Cardiac fibroblast (primary cell): ENCODE measurements around the gene SPINK6.

Experiments
- DNase-seq, 2 donors: peaks; one replicate each; pipeline versions ENCODE4 v3.0.0 to v3.0.0-alpha.2; 2010; ENCODE audit warnings: low read depth in 2 of 2
- H3K4me3 ChIP-seq, 2 donors: replicated peaks in 1 of 2; 1 replicate in 1 of 2; 2 replicates in 1 of 2; pipeline ENCODE4 v1.5.1; 2011; ENCODE audit warnings: low read depth in 2 of 2, low read length in 2 of 2, mild to moderate bottlenecking in 2 of 2, moderate library complexity in 1 of 2
- TF ChIP-seq, protein P1 (sequence below): IDR thresholded peaks from one replicate; pipeline ENCODE4 v1.5.1; 2011; ENCODE audit warnings: low read depth, mild to moderate bottlenecking, low read length, inconsistent platforms

SPINK6 gene

GRCh38 chr5:148193202-148193601 lies 9.6 kb upstream of the SPINK6 start:
- no peak for DNase-seq
- TF ChIP-seq, protein P1, sequence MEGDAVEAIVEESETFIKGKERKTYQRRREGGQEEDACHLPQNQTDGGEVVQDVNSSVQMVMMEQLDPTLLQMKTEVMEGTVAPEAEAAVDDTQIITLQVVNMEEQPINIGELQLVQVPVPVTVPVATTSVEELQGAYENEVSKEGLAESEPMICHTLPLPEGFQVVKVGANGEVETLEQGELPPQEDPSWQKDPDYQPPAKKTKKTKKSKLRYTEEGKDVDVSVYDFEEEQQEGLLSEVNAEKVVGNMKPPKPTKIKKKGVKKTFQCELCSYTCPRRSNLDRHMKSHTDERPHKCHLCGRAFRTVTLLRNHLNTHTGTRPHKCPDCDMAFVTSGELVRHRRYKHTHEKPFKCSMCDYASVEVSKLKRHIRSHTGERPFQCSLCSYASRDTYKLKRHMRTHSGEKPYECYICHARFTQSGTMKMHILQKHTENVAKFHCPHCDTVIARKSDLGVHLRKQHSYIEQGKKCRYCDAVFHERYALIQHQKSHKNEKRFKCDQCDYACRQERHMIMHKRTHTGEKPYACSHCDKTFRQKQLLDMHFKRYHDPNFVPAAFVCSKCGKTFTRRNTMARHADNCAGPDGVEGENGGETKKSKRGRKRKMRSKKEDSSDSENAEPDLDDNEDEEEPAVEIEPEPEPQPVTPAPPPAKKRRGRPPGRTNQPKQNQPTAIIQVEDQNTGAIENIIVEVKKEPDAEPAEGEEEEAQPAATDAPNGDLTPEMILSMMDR: no peak
- H3K4me3 ChIP-seq: no peak overlapping the region

GRCh38 chr5:148201151-148201550 lies 1.7 kb upstream of the SPINK6 start:
- TF ChIP-seq, protein P1: no peak
- H3K4me3 ChIP-seq: no peak overlapping the region
- DNase-seq: no peak

- peak in 1 of 2 donors; percentile 62 for DNase-seq
- TF ChIP-seq, protein P1: no peak
- no peak overlapping the region for H3K4me3 ChIP-seq
These were observed 2.4 kb downstream of the SPINK6 start for GRCh38 chr5:148205044-148205806.

- no peak for DNase-seq
- TF ChIP-seq, protein P1: no peak
- H3K4me3 ChIP-seq: no peak overlapping the region
These were observed 3.0 kb downstream of the SPINK6 start for GRCh38 chr5:148205865-148206264.

DNA sequence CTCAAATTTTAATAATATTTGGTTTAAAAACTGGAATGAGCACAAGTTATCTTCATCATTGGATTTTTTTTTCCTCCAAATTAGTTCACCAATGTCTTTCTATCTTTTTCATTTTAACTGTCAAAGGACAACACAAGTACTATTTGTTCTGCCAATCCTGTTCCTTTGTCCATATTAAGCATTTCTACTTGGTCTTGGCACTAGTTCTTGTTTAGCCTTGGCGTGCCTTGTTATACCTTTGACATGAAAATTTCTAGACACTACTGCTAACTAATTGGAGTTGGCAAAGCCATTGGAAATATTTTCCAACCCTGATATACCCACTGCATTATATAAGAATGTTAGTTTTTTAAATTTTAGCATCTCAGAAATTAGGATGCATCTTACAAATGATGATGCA lies 3.8 kb downstream of the SPINK6 start:
- peak in 1 of 2 donors; percentile 20 for DNase-seq
- TF ChIP-seq, protein P1: no peak
- H3K4me3 ChIP-seq: no peak overlapping the region

GRCh38 chr5:148208226-148208625 lies 5.4 kb downstream of the SPINK6 start:
- no peak for DNase-seq
- H3K4me3 ChIP-seq: no peak overlapping the region
- TF ChIP-seq, protein P1: no peak
